ENCODE measurements around the gene GRIPAP1.

The GRIPAP1 gene

GRCh38 chrX:49002091-49002935 is at the start of gene GRIPAP1:
Gene GRIPAP1 (minus strand): TSS chrX:49002264. CDS start chrX:49002229, 35 bp downstream.
- DNase-seq (ENCODE audit: low read depth): peak; percentile 58

- no peak for DNase-seq (ENCODE audit: low read depth)
Observed at GRCh38 chrX:49043987-49044281, 41.9 kb upstream of the GRIPAP1 start.

- peak; percentile 91 for DNase-seq (ENCODE audit: low read depth)
Observed at GRCh38 chrX:49043220-49043986, 41.3 kb upstream of the GRIPAP1 start, which contains the start of gene TFE3. Gene TFE3 (minus strand): TSS chrX:49043357. CDS start chrX:49043226, 131 bp downstream.

- DNase-seq (ENCODE audit: low read depth): no peak
Observed at GRCh38 chrX:49042581-49043219, 40.6 kb upstream of the GRIPAP1 start.

- no peak for DNase-seq (ENCODE audit: low read depth)
Observed at GRCh38 chrX:49041744-49042580, 39.9 kb upstream of the GRIPAP1 start.

- DNase-seq (ENCODE audit: low read depth): no peak
Observed at GRCh38 chrX:49040376-49040955, 38.4 kb upstream of the GRIPAP1 start.

GRCh38 chrX:49039598-49040375 is 37.7 kb upstream of the GRIPAP1 start:
- no peak for DNase-seq (ENCODE audit: low read depth)

GRCh38 chrX:49037883-49038475 is 35.9 kb upstream of the GRIPAP1 start:
- DNase-seq (ENCODE audit: low read depth): no peak

GRCh38 chrX:49030283-49030682 is 28.2 kb upstream of the GRIPAP1 start:
- DNase-seq (ENCODE audit: low read depth): no peak

GRCh38 chrX:49029876-49030275 is 27.8 kb upstream of the GRIPAP1 start:
- DNase-seq (ENCODE audit: low read depth): no peak

GRCh38 chrX:49019599-49020249 is 17.7 kb upstream of the GRIPAP1 start:
- no peak for DNase-seq (ENCODE audit: low read depth)

GRCh38 chrX:49019050-49019449 is 17.0 kb upstream of the GRIPAP1 start:
- no peak for DNase-seq (ENCODE audit: low read depth)

GRCh38 chrX:49003696-49004095 is 1.6 kb upstream of the GRIPAP1 start:
- DNase-seq (ENCODE audit: low read depth): no peak

- DNase-seq (ENCODE audit: low read depth): peak; percentile 11
Observed at GRCh38 chrX:49001521-49002090, 458 bp downstream of the GRIPAP1 start.

GRCh38 chrX:49000636-49001035 is 1.4 kb downstream of the GRIPAP1 start:
- no peak for DNase-seq (ENCODE audit: low read depth)

GRCh38 chrX:48999030-48999429 is 3.0 kb downstream of the GRIPAP1 start:
- no peak for DNase-seq (ENCODE audit: low read depth)

- DNase-seq (ENCODE audit: low read depth): no peak
Observed at GRCh38 chrX:48998391-48998790, 3.7 kb downstream of the GRIPAP1 start.

- DNase-seq (ENCODE audit: low read depth): no peak
Observed at GRCh38 chrX:48997865-48998264, 4.2 kb downstream of the GRIPAP1 start.

- no peak for DNase-seq (ENCODE audit: low read depth)
Observed at GRCh38 chrX:48997455-48997854, 4.6 kb downstream of the GRIPAP1 start.

Measured in stimulated activated CD8-positive, alpha-beta memory T cell treated with anti-CD3 and anti-CD28 coated beads, Interleukin-12 subunit alpha, Interleukin-12 subunit beta, amount 100 ng/mL, for 1 hour (primary cell).